ENCODE measurements around the gene GRIN2A.

DNA sequence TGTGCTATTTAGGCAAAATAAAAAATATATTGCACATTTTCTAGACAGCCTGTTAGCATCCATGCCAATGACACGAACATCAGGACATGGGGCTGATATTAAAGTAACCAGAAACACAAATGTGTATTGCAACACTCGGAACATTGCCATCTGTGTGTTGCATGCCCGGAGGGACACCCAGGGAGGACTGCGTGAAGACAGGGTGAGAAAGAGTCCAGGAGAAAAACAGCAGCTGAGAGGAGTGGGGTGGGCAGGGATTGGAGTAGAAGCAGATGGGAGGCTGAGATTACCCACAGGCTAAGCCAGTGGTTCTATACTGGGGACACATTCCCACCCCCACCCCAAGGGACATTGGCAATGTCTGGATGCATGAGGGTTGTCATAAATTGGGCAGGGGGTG, 114.8 kb downstream of the GRIN2A start:
- no peak for TF ChIP-seq EP300 (conservative IDR thresholded peaks at IDR 0.05; ENCODE audit: poor library complexity, severe bottlenecking)
- TF ChIP-seq, protein P1, sequence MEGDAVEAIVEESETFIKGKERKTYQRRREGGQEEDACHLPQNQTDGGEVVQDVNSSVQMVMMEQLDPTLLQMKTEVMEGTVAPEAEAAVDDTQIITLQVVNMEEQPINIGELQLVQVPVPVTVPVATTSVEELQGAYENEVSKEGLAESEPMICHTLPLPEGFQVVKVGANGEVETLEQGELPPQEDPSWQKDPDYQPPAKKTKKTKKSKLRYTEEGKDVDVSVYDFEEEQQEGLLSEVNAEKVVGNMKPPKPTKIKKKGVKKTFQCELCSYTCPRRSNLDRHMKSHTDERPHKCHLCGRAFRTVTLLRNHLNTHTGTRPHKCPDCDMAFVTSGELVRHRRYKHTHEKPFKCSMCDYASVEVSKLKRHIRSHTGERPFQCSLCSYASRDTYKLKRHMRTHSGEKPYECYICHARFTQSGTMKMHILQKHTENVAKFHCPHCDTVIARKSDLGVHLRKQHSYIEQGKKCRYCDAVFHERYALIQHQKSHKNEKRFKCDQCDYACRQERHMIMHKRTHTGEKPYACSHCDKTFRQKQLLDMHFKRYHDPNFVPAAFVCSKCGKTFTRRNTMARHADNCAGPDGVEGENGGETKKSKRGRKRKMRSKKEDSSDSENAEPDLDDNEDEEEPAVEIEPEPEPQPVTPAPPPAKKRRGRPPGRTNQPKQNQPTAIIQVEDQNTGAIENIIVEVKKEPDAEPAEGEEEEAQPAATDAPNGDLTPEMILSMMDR (IDR thresholded peaks at IDR 0.05; ENCODE audit: poor library complexity, severe bottlenecking), result no peak
- TF ChIP-seq, protein P2, sequence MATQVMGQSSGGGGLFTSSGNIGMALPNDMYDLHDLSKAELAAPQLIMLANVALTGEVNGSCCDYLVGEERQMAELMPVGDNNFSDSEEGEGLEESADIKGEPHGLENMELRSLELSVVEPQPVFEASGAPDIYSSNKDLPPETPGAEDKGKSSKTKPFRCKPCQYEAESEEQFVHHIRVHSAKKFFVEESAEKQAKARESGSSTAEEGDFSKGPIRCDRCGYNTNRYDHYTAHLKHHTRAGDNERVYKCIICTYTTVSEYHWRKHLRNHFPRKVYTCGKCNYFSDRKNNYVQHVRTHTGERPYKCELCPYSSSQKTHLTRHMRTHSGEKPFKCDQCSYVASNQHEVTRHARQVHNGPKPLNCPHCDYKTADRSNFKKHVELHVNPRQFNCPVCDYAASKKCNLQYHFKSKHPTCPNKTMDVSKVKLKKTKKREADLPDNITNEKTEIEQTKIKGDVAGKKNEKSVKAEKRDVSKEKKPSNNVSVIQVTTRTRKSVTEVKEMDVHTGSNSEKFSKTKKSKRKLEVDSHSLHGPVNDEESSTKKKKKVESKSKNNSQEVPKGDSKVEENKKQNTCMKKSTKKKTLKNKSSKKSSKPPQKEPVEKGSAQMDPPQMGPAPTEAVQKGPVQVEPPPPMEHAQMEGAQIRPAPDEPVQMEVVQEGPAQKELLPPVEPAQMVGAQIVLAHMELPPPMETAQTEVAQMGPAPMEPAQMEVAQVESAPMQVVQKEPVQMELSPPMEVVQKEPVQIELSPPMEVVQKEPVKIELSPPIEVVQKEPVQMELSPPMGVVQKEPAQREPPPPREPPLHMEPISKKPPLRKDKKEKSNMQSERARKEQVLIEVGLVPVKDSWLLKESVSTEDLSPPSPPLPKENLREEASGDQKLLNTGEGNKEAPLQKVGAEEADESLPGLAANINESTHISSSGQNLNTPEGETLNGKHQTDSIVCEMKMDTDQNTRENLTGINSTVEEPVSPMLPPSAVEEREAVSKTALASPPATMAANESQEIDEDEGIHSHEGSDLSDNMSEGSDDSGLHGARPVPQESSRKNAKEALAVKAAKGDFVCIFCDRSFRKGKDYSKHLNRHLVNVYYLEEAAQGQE (IDR thresholded peaks at IDR 0.05; ENCODE audit: borderline replicate concordance), result no peak
- TF ChIP-seq EZH2 (IDR thresholded peaks at IDR 0.05; ENCODE audit: borderline replicate concordance, insufficient read depth, low read length, poor library complexity, severe bottlenecking), result no peak
- no peak for TF ChIP-seq RAD21 (conservative IDR thresholded peaks at IDR 0.05)
- no peak for TF ChIP-seq POLR2AphosphoS5 (IDR thresholded peaks at IDR 0.05)
- TF ChIP-seq MXI1 (conservative IDR thresholded peaks at IDR 0.05; ENCODE audit: poor library complexity, severe bottlenecking), result no peak
